Spleen (tissue), 11 donors: ENCODE measurements around the gene CNST. TPM values are rescaled to one million over a fixed set of nuclear protein-coding genes. Genes with fewer than 3 reads are reported as not detected.

Source experiments
- DNase-seq: peaks from one replicate; pipeline ENCODE4 v3.0.0-alpha.2; 2020
- H3K27ac ChIP-seq, 8 donors: fragments of 200-600 bp; sonication (generic) in 7 of 8; 1 replicate in 4 of 8; 2 replicates in 4 of 8; pipeline versions ENCODE4 v1.5.0 to v1.8.0; 2016 to 2021; ENCODE audit warnings: inconsistent platforms in 4 of 8, mild to moderate bottlenecking in 4 of 8, moderate library complexity in 1 of 8
- H3K27me3 ChIP-seq, 7 donors: fragments of 200-600 bp; sonication (generic) in 6 of 7; replicated peaks in 1 of 7; 1 replicate in 4 of 7; 2 replicates in 3 of 7; pipeline versions ENCODE4 v1.5.0 to v1.8.0; 2016 to 2021; ENCODE audit warnings: inconsistent platforms in 3 of 7, mild to moderate bottlenecking in 1 of 7
- H3K36me3 ChIP-seq, 6 donors: fragments of 200-600 bp; sonication (generic) in 5 of 6; 1 replicate in 4 of 6; 2 replicates in 2 of 6; pipeline versions ENCODE4 v1.5.0 to v1.8.0; 2016 to 2021; ENCODE audit warnings: inconsistent platforms in 2 of 6
- H3K4me1 ChIP-seq, 6 donors: fragments of 200-600 bp; sonication (generic) in 5 of 6; 1 replicate in 3 of 6; 2 replicates in 3 of 6; pipeline versions ENCODE4 v1.5.0 to v1.8.0; 2016 to 2021; ENCODE audit warnings: inconsistent platforms in 3 of 6
- H3K4me3 ChIP-seq, 8 donors: fragments of 200-600 bp; sonication (generic) in 7 of 8; 1 replicate in 4 of 8; 2 replicates in 4 of 8; pipeline versions ENCODE4 v1.5.0 to v1.8.0; 2016 to 2021; ENCODE audit warnings: inconsistent platforms in 4 of 8, mild to moderate bottlenecking in 4 of 8, moderate library complexity in 2 of 8
- H3K9me3 ChIP-seq, 8 donors: fragments of 200-600 bp; sonication (generic) in 7 of 8; 1 replicate in 4 of 8; 2 replicates in 4 of 8; pipeline versions ENCODE4 v1.5.0 to v1.8.0; 2016 to 2021; ENCODE audit warnings: inconsistent platforms in 4 of 8
- CTCF ChIP-seq, 11 experiments: fragments of 200-600 bp in 7 of 11; fragments of 450-650 bp in 4 of 11; sonication (generic) in 4 of 11; IDR thresholded peaks in 8 of 11; conservative IDR thresholded peaks in 3 of 11; 1 replicate in 7 of 11; 2 replicates in 4 of 11; pipeline versions ENCODE4 v1.4.0 to v1.8.0; 2016 to 2021; ENCODE audit warnings: antibody characterized with exemption in 11 of 11, inconsistent platforms in 4 of 11, mild to moderate bottlenecking in 1 of 11
- POLR2A ChIP-seq, 3 donors: fragments of 450-650 bp; IDR thresholded peaks; one replicate each; pipeline ENCODE4 v1.5.1; 2017; ENCODE audit warnings: antibody characterized with exemption in 3 of 3, mild to moderate bottlenecking in 1 of 3
- POLR2AphosphoS5 ChIP-seq, 3 donors: sonication (generic); formaldehyde crosslinking; IDR thresholded peaks; one replicate each; pipeline ENCODE4 v1.5.1; 2017; ENCODE audit warnings: antibody characterized with exemption in 3 of 3
- WGBS, 5 donors: extraction: QIAGEN DNeasy Blood & Tissue Kit in 3 of 5; methylation state at CpG; one replicate each; pipeline versions ENCODE4 v1.1.5 to v1.1.7; 2013 to 2018; 5-methylcytosine and 5-hydroxymethylcytosine counted together
- intact Hi-C: fragments of 100-400 bp; cut with DNase I; formaldehyde crosslinking; loops from one replicate; pipeline ENCODE4 v1.15.0; 2023; ENCODE audit warnings: low total_unique reads
- polyA plus RNA-seq, 3 donors: library from polyadenylated mRNA; stranded (reverse); fragments of 200-250 nt; gene quantifications; one replicate each; pipeline ENCODE4 v1.2.1, GENCODE V29; 2013
- total RNA-seq, 7 donors: library from RNA; depleted of rRNA in 3 of 7; stranded (reverse); fragments of >200 nt in 3 of 7; fragmentation: NEBNext Ultra II Directional in 4 of 7; extraction: Animal tissue kit (Norgen Biotek cat#: 25700) in 4 of 7; gene quantifications; one replicate each; pipeline versions ENCODE4 v1.1.0 to v1.2.1, GENCODE V29; 2016 to 2021
- donor health status: healthy with polysubstance abuse.
- donor health status: DM: no; HTN: no; CAD: no; lungs with moderate emphysema.
- donor health status: DM: no; HTN: no; CAD: no.
- donor health status: Bipolar disorder and iron deficiency.
- donor health status: healthy.
- donor health status: DM: no; HTN: no; CAD: no.
- donor health status: DM: yes; HTN: yes; CAD: no.

Gene CNST
- total and polyA plus RNA-seq, 10 donors, result 7.5 to 40.5 (median 30.0) TPM

DNA sequence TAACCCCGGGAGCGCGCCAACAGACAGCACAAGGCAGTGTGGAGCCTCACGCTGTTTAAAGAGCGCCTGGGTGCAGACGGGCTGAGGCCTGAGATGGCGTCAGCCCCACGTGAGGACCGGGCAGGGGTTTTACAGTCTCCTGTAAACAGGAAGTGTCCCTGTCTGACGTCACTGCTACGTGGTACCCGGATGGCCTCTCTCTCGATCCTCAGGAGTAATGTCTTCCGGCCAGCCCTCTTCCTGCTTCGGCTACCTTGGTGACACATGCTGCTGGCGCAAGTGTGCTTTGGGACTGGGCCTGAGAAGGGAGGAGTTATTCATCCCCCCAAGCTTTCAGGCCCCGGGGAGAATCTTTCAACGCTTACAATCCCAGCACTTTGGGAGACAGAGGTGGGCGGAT lies 41.2 kb downstream of the CNST start:
- no peak for TF ChIP-seq POLR2AphosphoS5 (IDR thresholded peaks at IDR 0.05)
- no peak for TF ChIP-seq CTCF (IDR thresholded peaks at IDR 0.05 in 8 of 11, conservative IDR thresholded peaks at IDR 0.05 in 3 of 11)
- no peak for TF ChIP-seq POLR2A (IDR thresholded peaks at IDR 0.05)
- Histone ChIP-seq H3K4me3 (no peak overlapping the region), H3K4me1 (peaks cover 4 to 45% (median 24%) of the 10 kb centered on the region in 6 donors), H3K27me3 (no peaks in the 10 kb centered on the region), H3K27ac (peak overlapping the region in 1 of 8 donors; percentile 70), H3K9me3 (no peaks in the 10 kb centered on the region), H3K36me3 (peaks cover 0 to 18% (median 0%) of the 10 kb centered on the region in 6 donors)
- intact Hi-C loops, result no loop called here
- 80 to 93% (median 83%) methylated on average over 15 to 19 of the region's 19 CpGs for WGBS, 5 donors
- no peak for DNase-seq

GRCh38 chr1:246608616-246609376 lies 42.5 kb downstream of the CNST start:
- Histone ChIP-seq H3K36me3 (peaks cover 0 to 14% (median 0%) of the 10 kb centered on the region in 6 donors), H3K27me3 (no peaks in the 10 kb centered on the region)

GRCh38 chr1:246609632-246610031 lies 43.4 kb downstream of the CNST start:
- no peak for DNase-seq
- peaks cover 4 to 55% (median 24%) of the 10 kb centered on the region in 6 donors for H3K4me1 ChIP-seq
- H3K4me3 ChIP-seq, result no peak overlapping the region
- 60 to 83% (median 70%) methylated on average over 4 of the region's 4 CpGs for WGBS, 5 donors
- H3K27ac ChIP-seq, result peak overlapping the region in 6 of 8 donors; percentile 6 to 72 (median 60)
- intact Hi-C loops, result no loop called here
- TF ChIP-seq POLR2AphosphoS5 (IDR thresholded peaks at IDR 0.05) (no peak), CTCF (IDR thresholded peaks at IDR 0.05 in 8 of 11, conservative IDR thresholded peaks at IDR 0.05 in 3 of 11) (no peak), POLR2A (IDR thresholded peaks at IDR 0.05) (no peak)
- H3K9me3 ChIP-seq, result no peaks in the 10 kb centered on the region
- H3K36me3 ChIP-seq, result peaks cover 0 to 11% (median 0%) of the 10 kb centered on the region in 6 donors
- no peaks in the 10 kb centered on the region for H3K27me3 ChIP-seq

More at GRCh38 chr1:246608616-246609376, 42.5 kb downstream of the CNST start:
- DNase-seq, result no peak
- Histone ChIP-seq H3K4me3 (peak overlapping the region in 2 of 8 donors; percentile 9 to 13), H3K4me1 (peaks cover 4 to 55% (median 24%) of the 10 kb centered on the region in 6 donors), H3K9me3 (no peaks in the 10 kb centered on the region), H3K27ac (peak overlapping the region in 7 of 8 donors; percentile 6 to 72 (median 56))
- no peak for TF ChIP-seq POLR2A (IDR thresholded peaks at IDR 0.05)
- peak in 6 of 11 experiments; percentile 13 to 53 (median 36) for TF ChIP-seq CTCF (IDR thresholded peaks at IDR 0.05 in 8 of 11, conservative IDR thresholded peaks at IDR 0.05 in 3 of 11)
- TF ChIP-seq POLR2AphosphoS5 (IDR thresholded peaks at IDR 0.05), result peak; percentile 11 to 78 (median 60)
- 39 to 48% (median 43%) methylated on average over 18 of the region's 18 CpGs for WGBS, 5 donors
- intact Hi-C loops, result no loop called here

- H3K4me1 ChIP-seq, result peaks cover 4 to 47% (median 23%) of the 10 kb centered on the region in 6 donors
- H3K9me3 ChIP-seq, result no peaks in the 10 kb centered on the region
- H3K36me3 ChIP-seq, result peaks cover 0 to 19% (median 0%) of the 10 kb centered on the region in 6 donors
- intact Hi-C loops, result no loop called here
- H3K4me3 ChIP-seq, result no peak overlapping the region
- H3K27ac ChIP-seq, result no peak overlapping the region
- WGBS, 5 donors, result 86 to 92% (median 90%) methylated on average over 5 to 6 of the region's 6 CpGs
- TF ChIP-seq POLR2A (IDR thresholded peaks at IDR 0.05) (no peak), POLR2AphosphoS5 (IDR thresholded peaks at IDR 0.05) (no peak), CTCF (IDR thresholded peaks at IDR 0.05 in 8 of 11, conservative IDR thresholded peaks at IDR 0.05 in 3 of 11) (no peak)
- DNase-seq, result no peak
- H3K27me3 ChIP-seq, result no peaks in the 10 kb centered on the region
Observed at GRCh38 chr1:246613096-246613758, 47.0 kb downstream of the CNST start.
